K562 (cell line): ENCODE measurements around the gene BBS1. TPM values are rescaled to one million over a fixed set of nuclear protein-coding genes. Genes with fewer than 3 reads are reported as not detected.

Experiments
- BRCA1 ChIP-seq, 2 experiments: fragments of 450-650 bp in 1 of 2; sonication (generic) in 1 of 2; formaldehyde crosslinking in 1 of 2; IDR thresholded peaks; 2 replicates each; pipeline versions ENCODE4 v1.5.0 to v1.6.1; 2017 to 2020; ENCODE audit warnings: mild to moderate bottlenecking in 1 of 2, missing genetic modification reagents in 1 of 2
- HDAC2 ChIP-seq: fragments of 450-650 bp; IDR thresholded peaks from 2 replicates; pipeline ENCODE4 v1.6.1; 2016; ENCODE audit warnings: mild to moderate bottlenecking
- JUN ChIP-seq, 2 experiments: sonication (generic) in 1 of 2; formaldehyde crosslinking in 1 of 2; IDR thresholded peaks; 2 replicates each; pipeline versions ENCODE4 v1.6.1 to v1.8.0; 2012 to 2022; ENCODE audit warnings: borderline replicate concordance in 2 of 2, mild to moderate bottlenecking in 2 of 2, improper control_type of control experiment in 1 of 2, low read depth in 1 of 2, low read length in 1 of 2, missing genetic modification reagents in 1 of 2
- MAFK ChIP-seq: IDR thresholded peaks from 2 replicates; pipeline ENCODE4 v1.6.1; 2011; ENCODE audit warnings: low read length, improper control_type of control experiment
- POLR3A ChIP-seq: IDR thresholded peaks from 2 replicates; pipeline ENCODE4 v1.6.1; 2011; ENCODE audit warnings: borderline replicate concordance, mild to moderate bottlenecking, moderate library complexity; ENCODE audit not compliant: insufficient read length, insufficient read depth; ENCODE audit errors: extremely low read depth
- RBM25 ChIP-seq: fragments of 200-400 bp; formaldehyde crosslinking; IDR thresholded peaks from 2 replicates; pipeline ENCODE4 v1.6.1; 2018; ENCODE audit warnings: low read length, low read depth, moderate library complexity; ENCODE audit not compliant: severe bottlenecking
- SRF ChIP-seq, 2 experiments: fragments of 250-450, 450-650 bp in 1 of 2; sonication (Bioruptor Pico) in 1 of 2; sonication (generic) in 1 of 2; formaldehyde crosslinking; IDR thresholded peaks; 2 replicates each; pipeline versions ENCODE4 v1.5.0 to v1.5.1; 2020 to 2022; ENCODE audit warnings: mild to moderate bottlenecking in 1 of 2, missing genetic modification reagents in 1 of 2
- U2AF1 ChIP-seq: fragments of 200-400 bp; formaldehyde crosslinking; optimal IDR thresholded peaks from 2 replicates; pipeline ENCODE3; 2017; ENCODE audit warnings: mild to moderate bottlenecking, low read depth, low read length, moderate library complexity
- ZBTB1 ChIP-seq: sonication (generic); formaldehyde crosslinking; IDR thresholded peaks from 2 replicates; pipeline ENCODE4 v1.8.1; 2023; ENCODE audit warnings: missing genetic modification reagents, low read depth, mild to moderate bottlenecking, borderline replicate concordance
- ZBTB7A ChIP-seq: IDR thresholded peaks from 2 replicates; pipeline ENCODE4 v1.6.1; 2011; ENCODE audit warnings: low read depth, mild to moderate bottlenecking, low read length, moderate library complexity, borderline replicate concordance; ENCODE audit not compliant: control insufficient read depth
- ZKSCAN8 ChIP-seq: fragments of 200-800 bp; sonication (Bioruptor generic); IDR thresholded peaks from 2 replicates; pipeline ENCODE4 v1.6.1; 2016; ENCODE audit warnings: missing genetic modification characterization, missing compliant biosample characterization
- ZNF124 ChIP-seq: sonication (generic); formaldehyde crosslinking; IDR thresholded peaks from 2 replicates; pipeline ENCODE4 v1.8.1; 2022; ENCODE audit warnings: missing genetic modification reagents
- ZNF444 ChIP-seq: fragments of 250-450 bp; sonication (Bioruptor Pico); IDR thresholded peaks from 2 replicates; pipeline ENCODE4 v1.4.0; 2020; ENCODE audit warnings: mild to moderate bottlenecking, moderate library complexity
- ZNF551 ChIP-seq: fragments of 250-450 bp; sonication (Bioruptor Pico); IDR thresholded peaks from 2 replicates; pipeline ENCODE4 v1.5.0; 2021; ENCODE audit warnings: mild to moderate bottlenecking, moderate library complexity
- polyA plus RNA-seq, 8 experiments: library from polyadenylated mRNA; depleted of rRNA in 4 of 8; stranded (reverse) in 5 of 8; unstranded in 3 of 8; fragments of >200 nt; fragmentation: Nextera tagmentation in 2 of 8; fragmentation: Illumina TruSeq in 1 of 8; extraction: Ambion mirVana in 2 of 8; extraction: Trizol in 1 of 8; gene quantifications; 2 replicates each; pipeline versions ENCODE4 v1.2.1 to v1.2.3, GENCODE V29; 2011 to 2014; ENCODE audit warnings: inconsistent platforms in 1 of 8, missing spikeins in 1 of 8
- total RNA-seq, 7 experiments: library from RNA; depleted of rRNA in 6 of 7; stranded (reverse); fragments of >200 nt in 6 of 7; fragmentation: Illumina TruSeq in 2 of 7; extraction: Trizol in 2 of 7; gene quantifications; 2 replicates each; pipeline versions ENCODE4 v1.2.1 to v1.2.3, GENCODE V29; 2011 to 2021; ENCODE audit warnings: low replicate concordance in 1 of 7
- TF ChIP-seq, protein P1 (sequence below), 3 experiments: IDR thresholded peaks in 2 of 3; conservative IDR thresholded peaks in 1 of 3; 2 replicates each; pipeline ENCODE4 v1.5.1; 2011 to 2012; ENCODE audit warnings: low read length in 3 of 3, mild to moderate bottlenecking in 3 of 3, control low read depth in 2 of 3, improper control_type of control experiment in 1 of 3, inconsistent platforms in 1 of 3, low read depth in 1 of 3, mixed read lengths in 1 of 3, moderate library complexity in 1 of 3; ENCODE audit not compliant: insufficient read depth in 2 of 3
- TF ChIP-seq, protein P2 (sequence below): sonication (generic); formaldehyde crosslinking; IDR thresholded peaks from 2 replicates; pipeline ENCODE4 v1.8.0; 2022; ENCODE audit warnings: missing genetic modification reagents, mild to moderate bottlenecking, moderate library complexity, borderline replicate concordance
- TF ChIP-seq, protein P3 (sequence below): fragments of 250-450 bp; sonication (Bioruptor Pico); IDR thresholded peaks from 2 replicates; pipeline ENCODE4 v1.4.0; 2020; ENCODE audit warnings: borderline replicate concordance
- TF ChIP-seq, protein P4 (sequence below): fragments of 250-450 bp; sonication (Bioruptor Pico); IDR thresholded peaks from 2 replicates; pipeline ENCODE4 v1.5.0; 2021

BBS1 gene
- total and polyA plus RNA-seq, 9 of the 15 experiments (the other 6 are each of a cell fraction or from before 2014, with no cell fraction given) = 9.0 to 19.8 (median 12.1) TPM

- TF ChIP-seq JUN (IDR thresholded peaks at IDR 0.05; ENCODE audit: borderline replicate concordance, low read depth, low read length) (no peak), JUN (CRISPR knock-in tag; IDR thresholded peaks at IDR 0.05; ENCODE audit: borderline replicate concordance) (0 out of 2 replicates have a peak, but pooled peaks have one; percentile 33), POLR3A (no peak), SRF (CRISPR knock-in tag; IDR thresholded peaks at IDR 0.05) (no peak), MAFK (no peak), HDAC2 (no peak), BRCA1 (IDR thresholded peaks at IDR 0.05) (no peak), BRCA1 (CRISPR knock-in tag; IDR thresholded peaks at IDR 0.05) (no peak), U2AF1 (no peak), ZBTB1 (CRISPR knock-in tag) (peak; percentile 43; the same call in 1 of the 2 replicates), RBM25 (no peak), ZNF444 (CRISPR knock-in tag) (no peak), ZNF124 (CRISPR knock-in tag) (no peak), ZKSCAN8 (CRISPR knock-in tag) (no peak), ZNF551 (CRISPR knock-in tag) (no peak), ZBTB7A (peak; percentile 68; the same call in 1 of the 2 replicates)
- TF ChIP-seq, protein P1, sequence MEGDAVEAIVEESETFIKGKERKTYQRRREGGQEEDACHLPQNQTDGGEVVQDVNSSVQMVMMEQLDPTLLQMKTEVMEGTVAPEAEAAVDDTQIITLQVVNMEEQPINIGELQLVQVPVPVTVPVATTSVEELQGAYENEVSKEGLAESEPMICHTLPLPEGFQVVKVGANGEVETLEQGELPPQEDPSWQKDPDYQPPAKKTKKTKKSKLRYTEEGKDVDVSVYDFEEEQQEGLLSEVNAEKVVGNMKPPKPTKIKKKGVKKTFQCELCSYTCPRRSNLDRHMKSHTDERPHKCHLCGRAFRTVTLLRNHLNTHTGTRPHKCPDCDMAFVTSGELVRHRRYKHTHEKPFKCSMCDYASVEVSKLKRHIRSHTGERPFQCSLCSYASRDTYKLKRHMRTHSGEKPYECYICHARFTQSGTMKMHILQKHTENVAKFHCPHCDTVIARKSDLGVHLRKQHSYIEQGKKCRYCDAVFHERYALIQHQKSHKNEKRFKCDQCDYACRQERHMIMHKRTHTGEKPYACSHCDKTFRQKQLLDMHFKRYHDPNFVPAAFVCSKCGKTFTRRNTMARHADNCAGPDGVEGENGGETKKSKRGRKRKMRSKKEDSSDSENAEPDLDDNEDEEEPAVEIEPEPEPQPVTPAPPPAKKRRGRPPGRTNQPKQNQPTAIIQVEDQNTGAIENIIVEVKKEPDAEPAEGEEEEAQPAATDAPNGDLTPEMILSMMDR (IDR thresholded peaks at IDR 0.05 in 2 of 3, conservative IDR thresholded peaks at IDR 0.05 in 1 of 3; ENCODE audit: insufficient read depth in 2 of 3, low read depth in 1 of 3, low read length in 3 of 3) = peak in 2 of 3 experiments; percentile 30 to 48; a peak in 3 of 6 replicates
- TF ChIP-seq, protein P2, sequence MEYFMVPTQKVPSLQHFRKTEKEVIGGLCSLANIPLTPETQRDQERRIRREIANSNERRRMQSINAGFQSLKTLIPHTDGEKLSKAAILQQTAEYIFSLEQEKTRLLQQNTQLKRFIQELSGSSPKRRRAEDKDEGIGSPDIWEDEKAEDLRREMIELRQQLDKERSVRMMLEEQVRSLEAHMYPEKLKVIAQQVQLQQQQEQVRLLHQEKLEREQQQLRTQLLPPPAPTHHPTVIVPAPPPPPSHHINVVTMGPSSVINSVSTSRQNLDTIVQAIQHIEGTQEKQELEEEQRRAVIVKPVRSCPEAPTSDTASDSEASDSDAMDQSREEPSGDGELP = no peak; the same call in 1 of the 2 replicates
- TF ChIP-seq, protein P3, sequence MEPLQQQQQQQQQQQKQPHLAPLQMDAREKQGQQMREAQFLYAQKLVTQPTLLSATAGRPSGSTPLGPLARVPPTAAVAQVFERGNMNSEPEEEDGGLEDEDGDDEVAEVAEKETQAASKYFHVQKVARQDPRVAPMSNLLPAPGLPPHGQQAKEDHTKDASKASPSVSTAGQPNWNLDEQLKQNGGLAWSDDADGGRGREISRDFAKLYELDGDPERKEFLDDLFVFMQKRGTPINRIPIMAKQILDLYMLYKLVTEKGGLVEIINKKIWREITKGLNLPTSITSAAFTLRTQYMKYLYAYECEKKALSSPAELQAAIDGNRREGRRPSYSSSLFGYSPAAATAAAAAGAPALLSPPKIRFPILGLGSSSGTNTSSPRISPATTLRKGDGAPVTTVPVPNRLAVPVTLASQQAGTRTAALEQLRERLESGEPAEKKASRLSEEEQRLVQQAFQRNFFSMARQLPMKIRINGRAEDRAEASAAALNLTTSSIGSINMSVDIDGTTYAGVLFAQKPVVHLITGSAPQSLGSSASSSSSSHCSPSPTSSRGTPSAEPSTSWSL (CRISPR knock-in tag) = no peak
- TF ChIP-seq, protein P4, sequence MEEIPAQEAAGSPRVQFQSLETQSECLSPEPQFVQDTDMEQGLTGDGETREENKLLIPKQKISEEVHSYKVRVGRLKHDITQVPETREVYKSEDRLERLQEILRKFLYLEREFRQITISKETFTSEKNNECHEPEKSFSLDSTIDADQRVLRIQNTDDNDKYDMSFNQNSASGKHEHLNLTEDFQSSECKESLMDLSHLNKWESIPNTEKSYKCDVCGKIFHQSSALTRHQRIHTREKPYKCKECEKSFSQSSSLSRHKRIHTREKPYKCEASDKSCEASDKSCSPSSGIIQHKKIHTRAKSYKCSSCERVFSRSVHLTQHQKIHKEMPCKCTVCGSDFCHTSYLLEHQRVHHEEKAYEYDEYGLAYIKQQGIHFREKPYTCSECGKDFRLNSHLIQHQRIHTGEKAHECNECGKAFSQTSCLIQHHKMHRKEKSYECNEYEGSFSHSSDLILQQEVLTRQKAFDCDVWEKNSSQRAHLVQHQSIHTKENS (CRISPR knock-in tag) = no peak
Measured at GRCh38 chr11:66467034-66467659, 43.3 kb upstream of the BBS1 start (continued).
